Right ventricle myocardium superior (tissue), 1 donor: ENCODE results near the gene TARS2. TPM values are rescaled to one million over a fixed set of nuclear protein-coding genes. Genes with fewer than 3 reads are reported as not detected.

Experiments used
- ATAC-seq: fragments of 200-7000 bp; cut with Tn5 transposase; one replicate; pipeline ENCODE4 v1.9.1; 2020; ENCODE audit warnings: mild to moderate bottlenecking; ENCODE audit not compliant: poor library complexity
- DNase-seq: peaks from one replicate; pipeline ENCODE4 v3.0.0-alpha.2; 2020
- intact Hi-C: fragments of 100-400 bp; cut with DNase I; formaldehyde crosslinking; loops from one replicate; pipeline ENCODE4 v1.11.2; 2022
- microRNA-seq: library from miRNA; unstranded; fragments of <30 nt; microRNA quantifications from one replicate; pipeline ENCODE4 v1.2.0, GENCODE V29; 2020
- total RNA-seq: library from RNA; stranded (reverse); fragmentation: NEBNext Ultra II Directional; extraction: Animal tissue kit (Norgen Biotek cat#: 25700); gene quantifications from one replicate; pipeline ENCODE4 v1.2.1, GENCODE V29; 2021
- donor health status: DM: no; HTN: yes; CAD: no; lungs with severe emphysema.

Gene TARS2
- total RNA-seq, 1 donor from 2014 or later = 28.0 TPM

- DNase-seq = no peak
- no peak for ATAC-seq
- intact Hi-C loops = loop anchor here (10.0 kb wide), 1 partner anchor 264 kb away; no protein-coding TSS in a partner anchor
Observed at GRCh38 chr1:150551051-150551783, 64.0 kb downstream of the TARS2 start.

DNA sequence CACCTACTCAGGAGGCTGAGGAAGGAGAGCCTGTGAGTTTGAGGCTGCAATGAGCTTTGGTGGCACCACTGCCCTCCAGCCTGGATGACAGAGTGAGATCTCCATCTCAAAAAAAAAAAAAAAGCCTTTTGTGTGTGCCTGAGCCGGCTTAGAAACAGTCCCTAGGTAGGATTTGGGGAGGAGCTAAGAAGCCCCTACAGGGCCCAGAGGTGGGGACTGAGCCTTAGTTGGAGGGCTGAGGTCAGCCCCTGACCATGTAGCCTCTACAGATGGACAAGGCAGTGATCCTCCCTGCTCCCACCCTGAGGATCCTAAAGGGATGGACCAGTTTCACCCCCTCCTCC, 64.5 kb downstream of the TARS2 start:
- no peak for ATAC-seq
- intact Hi-C loops = loop anchor here (10.0 kb wide), 1 partner anchor 263 kb away; no protein-coding TSS in a partner anchor

GRCh38 chr1:150552128-150552910, 65.1 kb downstream of the TARS2 start:
- intact Hi-C loops = loop anchor here (10.0 kb wide), 1 partner anchor 262 kb away; no protein-coding TSS in a partner anchor
- DNase-seq (peak; percentile 92), ATAC-seq (peak; percentile 57)

More for the DNA sequence above, 64.5 kb downstream of the TARS2 start:
- peak; percentile 26 for DNase-seq

DNA sequence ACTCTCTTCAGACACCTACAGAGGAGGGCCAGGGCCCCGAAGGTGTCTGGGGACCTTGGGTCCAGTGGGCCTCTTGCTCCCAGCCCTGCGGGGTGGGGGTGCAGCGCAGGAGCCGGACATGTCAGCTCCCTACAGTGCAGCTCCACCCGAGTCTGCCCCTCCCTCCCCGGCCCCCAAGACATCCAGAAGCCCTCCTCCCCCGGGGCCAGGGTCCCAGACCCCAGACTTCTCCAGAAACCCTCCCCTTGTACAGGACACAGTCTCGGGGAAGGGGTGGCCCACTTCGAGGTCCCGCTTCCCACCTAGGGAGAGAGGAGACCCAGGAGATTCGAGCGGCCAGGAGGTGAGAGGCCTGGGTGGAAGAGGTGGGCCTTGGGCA, 65.7 kb downstream of the TARS2 start:
- intact Hi-C loops = loop anchor here (10.0 kb wide), 1 partner anchor 262 kb away; no protein-coding TSS in a partner anchor
- peak; percentile 48 for DNase-seq
- ATAC-seq = no peak

DNA sequence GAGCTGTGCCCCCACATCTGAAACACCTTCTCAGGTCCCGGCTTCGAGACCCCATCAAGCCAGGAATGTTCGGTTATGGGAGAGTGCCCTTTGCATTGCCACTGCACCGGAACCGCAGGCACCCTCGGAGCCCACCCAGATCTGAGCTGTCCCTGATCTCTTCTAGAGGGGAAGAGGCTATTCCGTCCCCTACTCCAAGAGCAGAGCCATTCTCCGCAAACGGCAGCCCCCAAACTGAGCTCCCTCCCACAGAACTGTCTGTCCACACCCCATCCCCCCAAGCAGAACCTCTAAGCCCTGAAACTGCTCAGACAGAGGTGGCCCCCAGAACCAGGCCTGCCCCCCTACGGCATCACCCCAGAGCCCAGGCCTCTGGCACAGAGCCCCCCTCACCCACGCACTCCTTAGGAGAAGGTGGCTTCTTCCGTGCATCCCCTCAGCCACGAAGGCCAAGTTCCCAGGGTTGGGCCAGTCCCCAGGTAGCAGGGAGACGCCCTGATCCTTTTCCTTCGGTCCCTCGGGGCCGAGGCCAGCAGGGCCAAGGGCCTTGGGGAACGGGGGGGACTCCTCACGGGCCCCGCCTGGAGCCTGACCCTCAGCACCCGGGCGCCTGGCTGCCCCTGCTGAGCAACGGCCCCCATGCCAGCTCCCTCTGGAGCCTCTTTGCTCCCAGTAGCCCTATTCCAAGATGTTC, 66.3 kb downstream of the TARS2 start:
- intact Hi-C loops = loop anchor here (10.0 kb wide), 1 partner anchor 261 kb away; no protein-coding TSS in a partner anchor
- DNase-seq (peak; percentile 38), ATAC-seq (no peak)

- DNase-seq = peak; percentile 34
- intact Hi-C loops = loop anchor here (10.0 kb wide), 1 partner anchor 261 kb away; no protein-coding TSS in a partner anchor
- no peak for ATAC-seq
Observed at GRCh38 chr1:150554086-150554452, 66.8 kb downstream of the TARS2 start.

DNA sequence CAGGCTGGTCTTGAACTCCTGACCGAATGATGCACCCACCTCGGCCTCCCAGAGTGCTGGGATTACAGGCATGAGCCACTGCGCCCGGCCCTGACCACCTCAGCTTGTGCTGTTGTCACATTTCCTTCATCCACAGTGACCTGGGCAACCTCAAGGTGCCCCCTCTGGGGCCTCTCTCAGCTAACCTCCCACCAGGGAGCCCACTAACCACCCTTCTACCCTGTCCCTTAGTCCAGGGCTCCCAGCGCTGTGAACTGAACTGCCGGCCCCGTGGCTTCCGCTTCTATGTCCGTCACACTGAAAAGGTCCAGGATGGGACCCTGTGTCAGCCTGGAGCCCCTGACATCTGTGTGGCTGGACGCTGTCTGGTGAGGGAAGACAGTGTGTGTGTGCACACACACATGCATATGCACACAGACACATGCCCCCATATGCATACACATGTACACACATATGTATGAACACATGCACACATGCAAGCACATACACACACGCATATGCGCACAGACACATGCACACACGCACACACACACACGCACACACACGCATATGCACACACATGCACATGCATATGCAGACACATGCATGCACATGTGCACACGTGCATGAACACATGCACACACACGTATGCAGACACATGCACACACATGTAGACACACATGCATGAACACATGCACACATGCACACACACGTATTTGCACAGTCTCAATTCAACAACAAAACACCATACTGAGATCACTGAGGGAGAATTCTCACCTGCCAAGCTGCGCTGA, 68.2 kb downstream of the TARS2 start:
- peak; percentile 34 for DNase-seq
- ATAC-seq = no peak
- intact Hi-C loops = loop anchor here (10.0 kb wide), 1 partner anchor 259 kb away; no protein-coding TSS in a partner anchor

- ATAC-seq (no peak), DNase-seq (peak; percentile 41)
- intact Hi-C loops = loop anchor here (10.0 kb wide), 1 partner anchor 259 kb away; no protein-coding TSS in a partner anchor
Observed at GRCh38 chr1:150555971-150556865, 69.0 kb downstream of the TARS2 start.

DNA sequence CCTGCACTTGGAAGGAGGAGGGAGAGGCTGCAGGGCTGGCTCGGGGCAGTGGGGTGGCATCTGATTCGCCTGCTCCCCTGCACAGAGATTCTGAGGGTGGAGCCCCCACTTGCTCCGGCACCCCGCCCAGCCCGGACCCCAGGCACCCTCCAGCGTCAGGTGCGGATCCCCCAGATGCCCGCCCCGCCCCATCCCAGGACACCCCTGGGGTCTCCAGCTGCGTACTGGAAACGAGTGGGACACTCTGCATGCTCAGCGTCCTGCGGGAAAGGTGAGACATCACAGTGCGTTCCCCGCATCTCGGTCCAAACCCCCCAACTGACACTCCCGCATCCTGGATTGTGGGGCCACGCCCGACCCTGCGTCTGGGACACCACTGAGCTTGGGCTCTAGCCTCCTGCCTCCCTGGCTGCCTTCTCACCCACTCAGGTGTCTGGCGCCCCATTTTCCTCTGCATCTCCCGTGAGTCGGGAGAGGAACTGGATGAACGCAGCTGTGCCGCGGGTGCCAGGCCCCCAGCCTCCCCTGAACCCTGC, 69.9 kb downstream of the TARS2 start:
- DNase-seq (no peak), ATAC-seq (no peak)
- intact Hi-C loops = loop anchor here (10.0 kb wide), 1 partner anchor 258 kb away; no protein-coding TSS in a partner anchor

Small RNA genes lying within 50 kb of the gene (microRNA-seq; reads per million reads assigned to microRNA genes)
- gene MIR4257 (not detected), gene MIR6878 (not detected)

Other genes starting within 250 kb of the TARS2 start
- gene CA14, start 229.6 kb upstream of the TARS2 start, total RNA-seq = 14.0 TPM
- 53.6 TPM for gene APH1A, start 218.4 kb upstream of the TARS2 start, total RNA-seq
- gene C1orf54, start 214.6 kb upstream of the TARS2 start, total RNA-seq = 8.8 TPM
- 11.8 TPM for gene CIART, start 204.9 kb upstream of the TARS2 start, total RNA-seq
- gene MRPS21, start 193.6 kb upstream of the TARS2 start, total RNA-seq = 71.2 TPM
- 18.0 TPM for gene PRPF3, start 165.9 kb upstream of the TARS2 start, total RNA-seq
- 20.8 TPM for gene RPRD2, start 123.3 kb upstream of the TARS2 start, total RNA-seq
- gene ECM1, start 20.7 kb downstream of the TARS2 start, total RNA-seq = 16.7 TPM
- not detected for gene FALEC, start 28.3 kb downstream of the TARS2 start, total RNA-seq
- 64.4 TPM for gene ADAMTSL4, start 62.0 kb downstream of the TARS2 start, total RNA-seq
- gene MCL1, start 92.2 kb downstream of the TARS2 start, total RNA-seq = 85.9 TPM
- 108 TPM for gene ENSA, start 142.2 kb downstream of the TARS2 start, total RNA-seq
- 15.2 TPM for gene GOLPH3L, start 209.7 kb downstream of the TARS2 start, total RNA-seq
- gene HORMAD1, start 233.5 kb downstream of the TARS2 start, total RNA-seq = not detected